Superior temporal gyrus (tissue), 1 donor: ENCODE results near the gene NTM.

Source experiments
- DNase-seq: peaks from one replicate; pipeline ENCODE4 v3.0.0-alpha.2; 2016; ENCODE audit errors: extremely low spot score

NTM gene

DNA sequence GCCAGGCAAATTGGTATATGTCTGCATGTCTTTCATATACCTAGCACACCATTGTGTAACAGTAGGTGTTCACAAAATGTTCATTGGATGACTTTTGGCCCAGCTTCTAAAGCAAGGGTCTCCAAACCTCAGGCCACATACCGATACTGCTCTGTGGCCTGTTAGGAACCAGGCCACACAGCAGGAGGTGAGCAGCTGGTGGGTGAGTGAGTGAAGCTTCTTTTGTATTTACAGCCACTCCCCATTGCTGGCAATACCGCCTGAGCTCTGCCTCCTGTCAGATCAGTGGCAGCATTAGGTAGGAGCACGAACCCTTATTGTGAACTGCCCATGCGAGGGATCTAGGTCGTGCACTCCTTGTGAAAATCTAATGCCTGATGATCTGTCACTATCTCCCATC lies 836.6 kb downstream of the NTM start:
- no peak for DNase-seq

DNA sequence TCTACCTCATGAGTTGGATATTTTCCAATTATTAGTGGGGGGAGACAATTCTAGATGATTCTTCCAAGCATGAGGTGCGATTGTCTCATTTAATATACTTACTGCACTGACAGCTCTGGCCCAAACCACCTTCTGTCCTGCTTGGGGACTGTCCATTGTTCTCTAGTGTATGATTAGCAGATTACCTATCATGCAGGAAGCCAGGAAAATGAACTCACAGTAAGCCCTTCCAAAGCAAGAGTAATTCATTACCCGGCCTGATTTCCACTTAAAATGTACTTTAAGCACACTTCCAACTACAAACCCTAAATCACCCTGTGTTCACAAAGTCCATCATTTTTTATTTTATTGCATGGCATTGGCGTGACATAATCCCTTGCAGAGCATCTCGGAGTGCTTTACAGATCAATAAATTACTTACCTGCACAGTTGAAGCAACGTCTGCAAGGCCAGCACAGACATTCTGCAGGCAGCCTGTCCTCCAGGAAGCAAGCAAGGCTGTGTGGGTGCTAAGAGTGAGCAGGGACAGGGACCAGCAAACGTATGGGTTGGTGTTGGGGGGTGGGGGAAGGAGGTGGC lies 838.2 kb downstream of the NTM start:
- no peak for DNase-seq

GRCh38 chr11:132211479-132211878 lies 841.1 kb downstream of the NTM start:
- DNase-seq = no peak

GRCh38 chr11:132217856-132218255 lies 847.4 kb downstream of the NTM start:
- DNase-seq = no peak

DNA sequence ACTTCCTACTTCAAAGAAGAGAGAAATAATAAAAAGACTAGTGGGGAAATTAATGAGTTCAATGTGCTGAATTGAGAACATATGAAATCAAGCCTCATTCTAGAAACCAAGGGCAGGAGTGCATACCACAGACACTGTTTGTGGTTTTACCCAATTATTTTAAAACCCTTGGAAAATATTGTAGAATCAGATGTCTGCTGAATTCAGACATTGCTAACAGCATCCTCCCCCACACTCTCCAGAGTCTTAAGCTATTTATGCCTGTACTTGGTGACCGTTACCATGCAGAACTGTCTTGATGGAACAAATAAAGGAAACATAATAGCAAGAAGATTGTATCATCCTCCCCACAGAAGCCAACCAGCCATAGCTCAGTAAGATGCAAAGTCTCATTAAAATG lies 850.1 kb downstream of the NTM start:
- DNase-seq = peak; percentile 57

DNA sequence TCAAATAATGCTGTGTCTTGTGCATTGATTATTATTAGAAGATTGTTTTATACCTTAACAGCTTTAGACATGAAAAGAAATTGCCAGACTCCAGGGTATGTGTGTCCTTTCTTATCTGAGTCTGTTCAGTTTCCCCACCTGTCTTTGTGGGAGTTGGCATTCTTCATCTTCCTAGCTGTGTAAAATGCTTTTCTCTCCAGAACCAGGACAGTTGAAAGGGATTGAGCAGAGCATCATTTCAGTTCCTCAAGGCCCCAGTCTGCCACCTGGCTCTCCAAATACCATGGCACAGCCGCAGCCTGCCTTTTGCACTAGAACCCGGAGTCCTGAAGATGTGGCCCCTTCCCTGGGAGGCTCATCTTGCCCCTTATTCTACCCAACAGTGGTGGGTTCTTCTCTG lies 851.9 kb downstream of the NTM start:
- no peak for DNase-seq

DNA sequence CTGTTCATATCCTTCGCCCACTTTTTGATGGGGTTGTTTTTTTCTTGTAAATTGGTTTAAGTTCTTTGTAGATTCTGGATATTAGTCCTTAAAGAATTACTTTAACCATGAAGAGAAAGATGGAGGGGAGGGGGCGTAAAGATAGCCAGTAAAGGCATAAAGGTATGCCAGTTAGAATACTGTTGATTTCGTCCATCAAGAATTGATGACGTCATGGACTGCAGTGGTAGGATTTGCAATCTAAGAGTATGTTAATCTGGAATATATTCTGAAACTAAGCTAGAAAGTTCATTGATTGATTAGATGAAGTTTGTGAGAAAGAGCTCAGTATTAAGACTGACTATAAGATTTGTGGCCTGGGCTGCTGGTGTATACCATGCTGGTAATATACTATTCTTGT lies 856.1 kb downstream of the NTM start:
- DNase-seq = no peak

DNA sequence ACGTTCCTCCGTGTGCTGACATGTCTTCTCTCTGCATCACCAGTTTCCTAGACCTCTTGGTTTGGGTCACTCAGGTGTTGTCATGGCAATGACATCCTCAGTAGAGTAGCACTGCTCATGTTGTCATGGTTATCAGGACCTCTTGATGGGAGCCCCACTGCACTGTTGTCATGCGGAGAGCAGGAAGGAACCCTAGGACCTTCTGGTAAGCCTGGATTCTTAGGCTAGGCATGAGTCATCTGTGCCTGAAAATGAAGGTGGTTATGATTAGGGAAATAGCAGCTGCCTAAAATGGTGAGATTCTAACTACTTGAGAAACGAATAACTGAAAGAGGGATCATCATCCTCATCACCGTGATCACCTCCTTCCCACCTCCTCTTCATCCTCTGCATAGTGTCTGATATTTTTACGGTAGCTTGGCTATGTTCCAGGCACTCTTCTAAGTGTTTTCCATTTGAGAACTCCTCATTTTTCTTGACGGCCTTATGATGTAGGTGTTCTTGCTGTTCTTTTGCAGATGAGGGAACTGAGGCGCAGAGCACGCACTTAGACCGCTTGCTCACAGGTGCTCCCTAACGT lies 858.4 kb downstream of the NTM start:
- peak; percentile 40 for DNase-seq

DNA sequence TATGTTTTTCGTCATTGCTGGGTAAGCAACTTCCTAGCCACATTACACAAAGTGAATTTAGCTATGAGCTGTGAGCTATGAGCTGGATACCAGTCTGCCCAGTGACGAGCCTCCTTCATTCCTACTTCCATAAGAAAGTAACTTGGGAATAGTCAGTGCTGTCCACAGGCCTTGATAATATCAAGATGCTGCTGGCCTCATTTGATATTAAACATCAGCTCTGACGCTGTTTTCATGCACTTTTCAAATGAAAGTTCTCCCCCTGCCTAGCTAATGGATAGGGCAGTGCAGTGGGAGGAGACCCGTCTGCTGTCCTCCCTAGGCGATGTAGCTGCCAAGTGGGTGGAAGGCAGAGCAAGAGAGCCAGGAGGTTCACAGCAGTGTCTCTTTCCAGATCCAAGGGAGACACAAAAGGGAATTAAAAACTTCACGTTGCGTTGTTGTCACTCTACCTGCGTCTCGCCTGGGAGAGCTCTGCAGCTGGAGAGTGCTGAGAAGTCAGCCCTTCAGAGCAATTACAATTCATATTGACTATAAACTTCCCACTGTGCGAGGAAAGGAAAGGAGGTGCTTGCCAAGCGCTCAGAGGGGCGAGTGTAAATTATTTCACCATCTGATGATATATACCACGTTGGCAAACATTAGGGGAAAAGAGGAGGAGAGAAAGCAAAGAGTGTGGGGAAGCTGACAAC lies 861.4 kb downstream of the NTM start:
- DNase-seq = no peak

DNA sequence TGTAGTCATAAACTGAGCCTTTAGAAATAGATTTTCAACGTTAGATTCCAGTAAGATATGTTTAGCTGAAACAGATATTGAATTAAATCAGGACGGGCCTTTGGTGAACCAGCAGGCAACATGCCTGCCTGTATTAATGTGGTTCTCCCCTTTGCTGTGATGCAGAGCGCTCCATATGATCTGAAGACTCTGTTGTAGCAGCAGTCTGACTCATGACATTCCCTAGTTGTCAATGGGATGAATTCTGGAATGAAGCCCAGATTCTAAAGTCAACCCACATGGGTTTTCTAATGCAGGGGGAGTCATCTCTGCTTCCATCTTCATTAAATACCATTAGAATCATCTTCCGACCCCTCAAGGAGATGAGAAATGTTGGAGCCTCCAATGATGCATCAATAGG lies 864.5 kb downstream of the NTM start:
- DNase-seq = peak; percentile 47

DNA sequence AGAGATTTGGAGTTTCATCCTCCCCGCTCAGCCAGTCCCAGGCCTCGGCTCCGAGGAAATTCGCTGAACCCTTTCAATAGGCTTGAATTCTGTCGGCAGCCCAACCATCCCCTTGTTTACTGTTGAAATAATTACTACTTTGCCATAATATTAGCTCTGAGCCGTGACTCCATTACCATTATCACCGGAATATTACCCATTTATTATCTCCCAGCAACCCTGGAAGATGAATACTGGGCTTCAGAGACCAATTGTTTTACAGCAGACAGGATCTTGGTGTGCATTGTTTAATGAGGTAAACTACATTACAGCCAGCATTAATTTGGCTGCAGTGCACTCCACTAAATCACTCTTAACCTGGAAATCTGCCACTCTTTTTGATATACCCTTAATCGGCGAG lies 867.4 kb downstream of the NTM start:
- no peak for DNase-seq

- DNase-seq = no peak
Observed at GRCh38 chr11:132238331-132238866, 868.0 kb downstream of the NTM start.

- no peak for DNase-seq
Observed at GRCh38 chr11:132240374-132240773, 870.0 kb downstream of the NTM start.

GRCh38 chr11:132242632-132243031 lies 872.2 kb downstream of the NTM start:
- no peak for DNase-seq

- no peak for DNase-seq
Observed at GRCh38 chr11:132244846-132245245, 874.4 kb downstream of the NTM start.

DNA sequence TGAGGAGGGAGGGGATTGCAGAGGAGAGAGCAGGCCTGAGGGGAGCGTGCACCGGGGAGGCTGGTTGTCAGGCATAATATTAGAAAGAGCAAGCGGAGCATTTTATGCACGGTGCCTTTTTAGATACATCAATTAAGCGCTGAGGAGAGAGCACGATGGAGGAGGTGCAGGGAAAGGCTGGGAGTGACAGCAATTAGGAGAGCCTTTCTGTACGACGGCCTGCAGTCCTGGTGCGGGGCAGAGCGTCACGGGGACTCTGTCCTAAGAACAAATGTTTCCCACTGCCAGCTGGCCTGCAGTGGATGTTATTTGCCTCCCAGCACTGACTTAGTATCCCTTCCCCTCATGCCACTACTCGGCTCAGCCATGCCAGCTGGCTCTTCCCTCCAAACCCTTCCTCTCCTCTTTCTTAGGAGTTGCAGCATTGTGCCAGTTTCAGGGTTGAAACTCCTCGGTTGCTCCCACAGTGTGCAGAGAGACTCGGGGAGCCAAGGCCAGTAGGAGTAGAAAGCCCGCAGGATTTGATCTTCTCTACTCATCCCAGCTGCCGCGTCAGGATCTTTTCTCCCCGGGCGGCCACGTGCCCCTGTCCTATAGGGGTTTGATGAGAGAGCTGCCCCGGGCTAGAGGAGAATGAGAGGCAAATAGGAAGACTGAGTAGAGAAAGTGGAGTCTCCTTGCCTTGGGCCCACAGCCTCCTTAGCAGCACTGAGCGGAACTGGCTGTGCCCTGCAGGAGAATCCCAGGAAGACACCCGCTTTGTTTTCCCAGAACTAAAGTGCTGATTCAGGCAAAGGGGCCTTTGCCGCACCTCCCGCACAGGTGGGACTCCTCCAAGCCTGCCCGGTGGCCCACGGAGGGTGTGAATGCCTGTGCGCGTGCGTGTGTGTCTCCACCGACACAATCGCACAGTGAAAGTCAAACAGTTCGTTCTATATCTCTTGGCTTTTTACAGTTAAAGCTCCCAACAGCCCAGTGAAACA lies 875.3 kb downstream of the NTM start:
- DNase-seq = no peak

GRCh38 chr11:132248580-132248979 lies 878.2 kb downstream of the NTM start:
- DNase-seq = peak; percentile 57

GRCh38 chr11:132249256-132249655 lies 878.8 kb downstream of the NTM start:
- no peak for DNase-seq

GRCh38 chr11:132251061-132251460 lies 880.6 kb downstream of the NTM start:
- DNase-seq = no peak

DNA sequence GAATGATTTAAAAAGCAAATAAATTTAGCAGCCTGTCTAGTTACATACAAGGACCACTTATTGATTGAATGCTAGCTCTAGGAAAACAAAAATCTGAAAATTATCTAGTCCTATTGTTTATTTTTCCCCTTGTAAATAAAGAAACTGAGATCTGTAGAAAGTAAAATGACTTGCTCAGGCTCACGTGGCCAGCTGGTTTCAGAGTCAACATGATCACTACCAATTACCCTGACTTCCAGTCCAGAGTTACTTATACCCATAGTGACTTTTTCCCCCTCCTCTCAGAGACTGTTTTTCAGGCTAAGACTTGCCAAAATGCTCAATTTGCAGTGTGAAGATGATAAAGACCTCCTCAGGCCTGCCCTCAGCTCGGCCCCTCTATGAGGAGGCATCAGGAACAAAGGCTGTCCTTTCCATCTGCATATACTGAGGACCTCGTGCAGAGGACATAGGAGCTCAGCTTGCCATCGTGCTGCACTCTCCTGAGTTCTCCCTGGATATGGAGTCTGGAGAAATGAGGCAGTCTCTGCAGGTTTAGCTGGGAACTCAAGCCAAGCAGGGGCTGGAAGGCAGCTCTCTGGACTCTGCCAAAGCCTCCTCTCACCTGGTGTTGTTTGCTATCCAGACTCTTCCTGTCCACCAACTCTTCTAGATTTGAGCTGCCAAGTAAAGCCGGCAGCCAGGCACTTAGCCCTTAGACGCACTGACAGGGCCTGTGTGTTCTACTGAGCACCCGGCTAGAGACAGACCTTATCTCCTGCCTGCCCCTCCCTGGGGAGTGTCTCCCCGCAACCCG lies 883.3 kb downstream of the NTM start:
- no peak for DNase-seq

- no peak for DNase-seq
Observed at GRCh38 chr11:132254906-132255305, 884.5 kb downstream of the NTM start.
